ENCODE data around the gene CEP131. TPM values are rescaled to one million over a fixed set of nuclear protein-coding genes. Genes with fewer than 3 reads are reported as not detected.

Gene CEP131
- total RNA-seq, 1 experiment from 2014 or later: 20.2 TPM

DNA sequence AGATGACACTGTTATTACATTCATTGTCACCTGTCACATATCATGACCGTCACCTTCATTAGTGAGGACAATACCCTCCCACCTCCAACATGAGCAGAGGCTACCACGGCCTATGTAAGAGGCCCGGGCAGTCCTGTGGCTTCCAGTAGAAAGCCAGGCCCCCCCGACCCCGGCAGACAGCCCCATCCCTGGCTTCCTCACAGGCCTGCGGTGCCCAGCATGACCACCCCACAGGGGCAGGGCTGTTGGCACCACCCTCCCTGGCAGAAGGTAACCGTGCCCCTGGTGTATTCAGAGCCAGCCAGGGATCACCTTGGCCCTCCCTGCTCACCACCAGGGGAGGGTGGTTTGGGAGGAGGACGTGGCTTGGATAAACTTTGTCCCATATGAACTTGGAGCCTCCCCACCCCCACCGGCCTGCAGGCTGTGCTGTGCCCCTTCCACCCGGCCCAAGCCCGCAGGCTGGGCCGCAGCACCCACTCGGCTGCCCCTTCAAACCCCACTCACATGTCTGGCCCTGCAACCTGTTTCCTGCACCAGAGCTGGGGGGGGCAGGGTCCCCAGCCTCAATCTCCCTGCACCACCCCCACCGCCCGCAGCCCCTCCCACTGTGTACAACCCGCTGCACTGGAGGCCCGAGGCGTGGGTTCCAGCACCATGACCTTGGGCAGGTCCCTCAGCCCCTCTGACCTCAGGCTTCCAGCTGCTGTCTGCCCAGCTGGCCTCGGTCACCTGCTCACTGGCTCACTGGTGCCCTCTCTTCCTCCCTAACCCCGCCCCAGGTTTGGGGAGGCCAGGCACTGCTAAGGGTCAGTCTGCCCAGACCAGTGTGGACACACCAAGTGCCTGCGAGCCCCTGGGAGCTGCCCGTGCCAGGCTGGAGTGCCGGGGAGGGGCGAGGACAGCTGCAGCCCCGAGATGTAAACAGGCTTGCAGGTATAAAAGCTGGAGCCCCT lies 44.4 kb downstream of the CEP131 start:
- DNase-seq: no peak
- Histone ChIP-seq H3K36me3 (replicated peaks; ENCODE audit: control insufficient read depth, insufficient read depth, low read length) (no peaks in the 10 kb centered on the region), H3K27me3 (ENCODE audit: control insufficient read depth, insufficient read depth, low read length) (no peaks in the 10 kb centered on the region), H3K4me3 (ENCODE audit: insufficient read depth, low read depth, low read length) (no peak overlapping the region)

DNA sequence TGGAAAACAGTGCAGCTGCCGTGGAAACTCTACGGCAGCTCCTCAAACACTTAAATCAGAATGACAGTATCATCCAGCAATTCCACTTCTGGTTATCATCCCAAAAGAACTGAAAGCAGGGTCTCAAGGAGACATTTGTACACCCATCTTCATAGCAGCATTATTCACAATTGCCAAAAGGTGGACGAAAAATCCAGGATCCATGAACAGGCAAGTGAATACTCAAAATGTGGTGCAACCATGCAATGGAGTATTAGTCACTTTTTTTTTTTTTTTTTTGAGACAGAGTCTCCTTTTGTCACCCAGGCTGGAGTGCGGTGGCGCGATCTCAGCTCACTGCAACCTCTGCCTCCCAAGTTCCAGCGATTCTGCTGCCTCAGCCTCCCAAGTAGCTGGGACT lies 46.1 kb downstream of the CEP131 start:
- Histone ChIP-seq H3K36me3 (replicated peaks; ENCODE audit: control insufficient read depth, insufficient read depth, low read length) (no peaks in the 10 kb centered on the region), H3K4me3 (ENCODE audit: insufficient read depth, low read depth, low read length) (no peak overlapping the region), H3K27me3 (ENCODE audit: control insufficient read depth, insufficient read depth, low read length) (no peaks in the 10 kb centered on the region)
- no peak for DNase-seq

DNA sequence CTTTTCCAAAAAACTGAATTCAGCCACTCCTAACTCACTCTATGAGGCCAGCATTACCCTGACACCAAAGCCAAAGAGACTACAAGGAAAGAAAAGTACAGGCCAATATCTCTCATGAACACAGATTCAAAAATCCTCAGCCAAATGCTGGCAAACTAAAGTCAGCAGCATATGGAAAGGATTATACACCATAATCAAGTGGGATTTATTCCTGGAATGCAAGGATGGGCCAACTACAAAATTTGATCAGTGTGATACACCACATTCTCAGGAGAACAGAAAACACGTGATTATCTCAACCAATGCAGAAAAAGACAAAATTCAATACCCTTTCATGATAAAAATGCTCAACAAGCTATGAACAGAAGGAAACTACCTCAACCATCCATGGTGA lies 49.0 kb downstream of the CEP131 start:
- DNase-seq: no peak
- no peak overlapping the region for H3K4me3 ChIP-seq (ENCODE audit: insufficient read depth, low read depth, low read length)
- H3K36me3 ChIP-seq (replicated peaks; ENCODE audit: control insufficient read depth, insufficient read depth, low read length): no peaks in the 10 kb centered on the region
- no peaks in the 10 kb centered on the region for H3K27me3 ChIP-seq (ENCODE audit: control insufficient read depth, insufficient read depth, low read length)

DNA sequence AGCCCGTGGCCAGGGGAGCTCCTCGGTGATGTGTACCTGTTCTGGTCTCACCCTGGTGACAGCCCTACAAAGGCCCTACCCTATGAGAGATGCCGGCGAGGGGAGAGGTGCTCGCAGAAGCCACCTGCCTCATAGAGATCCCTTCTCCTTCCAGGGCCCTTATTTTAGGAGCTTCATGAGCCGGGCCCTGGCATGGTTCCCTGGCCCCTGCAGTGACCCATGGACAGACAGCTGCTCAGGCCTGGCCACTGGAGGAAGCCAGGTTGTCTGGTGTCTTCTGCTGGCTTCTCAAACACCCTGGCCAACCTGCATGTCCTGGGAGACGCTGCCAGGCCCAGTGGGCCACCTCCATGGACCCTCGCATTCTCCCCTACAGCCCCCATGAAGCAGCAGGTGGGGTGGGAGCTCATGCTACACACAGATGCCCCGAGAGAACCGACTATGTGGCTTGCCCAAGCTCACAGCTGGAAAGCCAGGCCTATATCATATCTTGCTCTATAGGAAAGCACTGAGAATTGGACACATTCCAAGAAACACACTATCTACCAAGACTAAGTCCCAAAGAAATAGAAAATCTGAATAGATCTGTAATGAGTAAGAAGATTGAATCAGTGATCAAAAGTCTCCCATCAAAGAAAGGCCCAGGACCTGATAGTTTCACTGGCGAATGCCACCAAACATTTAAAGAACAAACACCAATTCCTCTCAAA lies 49.6 kb downstream of the CEP131 start:
- no peak for DNase-seq
- Histone ChIP-seq H3K27me3 (ENCODE audit: control insufficient read depth, insufficient read depth, low read length) (no peaks in the 10 kb centered on the region), H3K4me3 (ENCODE audit: insufficient read depth, low read depth, low read length) (no peak overlapping the region)

DNA sequence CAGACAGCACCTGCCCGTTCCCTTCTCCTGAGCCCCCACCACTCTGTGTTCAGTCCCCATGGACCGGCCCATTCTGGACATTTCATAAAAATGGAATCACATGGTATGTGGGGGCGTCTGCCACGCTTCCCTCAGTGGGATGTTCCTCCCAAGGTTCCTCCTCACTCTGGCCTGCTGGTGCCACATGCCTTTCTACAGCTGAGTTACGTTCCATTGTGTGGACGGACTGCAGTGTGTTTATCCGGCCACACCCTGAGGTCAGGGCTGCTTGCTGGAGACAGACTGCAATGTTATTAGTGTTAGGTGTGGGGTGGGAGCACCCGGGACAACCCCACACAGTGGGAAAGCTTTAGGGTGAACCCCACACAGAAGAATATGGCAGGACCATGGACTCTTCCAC lies 50.8 kb downstream of the CEP131 start:
- Histone ChIP-seq H3K4me3 (ENCODE audit: insufficient read depth, low read depth, low read length) (no peak overlapping the region), H3K27me3 (ENCODE audit: control insufficient read depth, insufficient read depth, low read length) (no peaks in the 10 kb centered on the region), H3K36me3 (replicated peaks; ENCODE audit: control insufficient read depth, insufficient read depth, low read length) (no peaks in the 10 kb centered on the region)
- no peak for DNase-seq

More for the DNA sequence above, 49.6 kb downstream of the CEP131 start:
- no peaks in the 10 kb centered on the region for H3K36me3 ChIP-seq (replicated peaks; ENCODE audit: control insufficient read depth, insufficient read depth, low read length)

DNA sequence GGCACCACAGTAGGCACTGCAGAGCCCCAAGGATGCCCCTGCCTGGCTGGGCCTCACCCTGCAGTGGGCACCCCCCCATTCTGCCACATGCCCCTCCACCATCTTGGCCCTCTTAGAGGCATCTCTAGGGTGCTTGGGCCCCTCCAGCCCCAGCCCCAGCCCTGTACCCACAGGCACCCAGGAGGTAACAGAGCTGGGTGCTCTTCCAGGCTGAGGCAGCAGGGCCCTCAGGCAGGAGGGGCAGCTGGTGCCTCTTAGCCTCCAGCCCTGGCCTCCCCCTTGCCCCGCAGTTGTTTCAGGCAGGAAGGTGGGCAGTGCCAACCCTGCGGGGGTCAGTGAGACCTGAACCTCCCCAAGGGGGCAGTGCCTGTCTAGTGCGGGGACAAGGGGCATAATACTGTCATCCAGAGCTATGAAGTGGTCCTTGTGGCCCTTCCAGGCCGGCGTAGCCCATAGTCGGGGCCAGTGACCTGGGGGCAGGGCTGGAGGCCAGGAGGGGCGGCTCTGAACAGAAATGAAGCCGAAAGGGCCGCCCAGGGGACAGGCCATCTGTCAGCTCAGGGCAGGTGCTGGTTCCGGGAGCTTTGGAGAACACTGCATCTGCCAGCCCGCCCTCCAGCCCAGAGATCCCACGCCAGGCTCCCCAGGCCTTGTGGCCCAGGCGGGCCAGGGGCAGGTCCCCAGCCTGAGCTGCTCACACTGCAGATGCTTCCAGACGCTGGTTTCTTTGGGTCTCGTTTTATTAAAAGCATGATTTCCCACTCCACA lies 51.9 kb downstream of the CEP131 start:
- H3K27me3 ChIP-seq (ENCODE audit: control insufficient read depth, insufficient read depth, low read length): peaks cover 3% of the 10 kb centered on the region
- H3K4me3 ChIP-seq (ENCODE audit: insufficient read depth, low read depth, low read length): no peak overlapping the region
- DNase-seq: no peak
- no peaks in the 10 kb centered on the region for H3K36me3 ChIP-seq (replicated peaks; ENCODE audit: control insufficient read depth, insufficient read depth, low read length)

DNA sequence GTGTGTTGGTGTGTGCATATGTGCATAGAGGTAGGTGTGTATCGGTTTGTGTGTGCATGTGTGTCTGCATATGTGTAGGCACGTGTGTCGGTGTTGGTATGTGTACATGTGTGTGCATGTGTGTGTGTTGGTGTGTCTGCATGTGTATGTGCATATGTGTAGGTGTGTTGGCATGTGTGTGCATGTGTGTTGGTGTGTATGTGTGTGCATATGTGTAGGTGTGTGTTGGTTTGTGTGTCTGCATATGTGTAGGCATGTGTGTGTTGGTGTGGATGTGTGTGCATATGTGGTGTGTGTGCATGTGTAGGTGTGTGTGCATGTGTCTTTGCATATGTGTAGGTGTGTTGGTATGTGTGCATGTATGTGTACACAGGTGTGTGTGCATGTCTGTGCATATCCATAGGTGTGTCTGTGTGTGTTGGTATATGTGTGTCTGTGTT lies 52.9 kb downstream of the CEP131 start:
- Histone ChIP-seq H3K36me3 (replicated peaks; ENCODE audit: control insufficient read depth, insufficient read depth, low read length) (no peaks in the 10 kb centered on the region), H3K27me3 (ENCODE audit: control insufficient read depth, insufficient read depth, low read length) (peaks cover 4% of the 10 kb centered on the region), H3K4me3 (ENCODE audit: insufficient read depth, low read depth, low read length) (no peak overlapping the region)
- no peak for DNase-seq

DNA sequence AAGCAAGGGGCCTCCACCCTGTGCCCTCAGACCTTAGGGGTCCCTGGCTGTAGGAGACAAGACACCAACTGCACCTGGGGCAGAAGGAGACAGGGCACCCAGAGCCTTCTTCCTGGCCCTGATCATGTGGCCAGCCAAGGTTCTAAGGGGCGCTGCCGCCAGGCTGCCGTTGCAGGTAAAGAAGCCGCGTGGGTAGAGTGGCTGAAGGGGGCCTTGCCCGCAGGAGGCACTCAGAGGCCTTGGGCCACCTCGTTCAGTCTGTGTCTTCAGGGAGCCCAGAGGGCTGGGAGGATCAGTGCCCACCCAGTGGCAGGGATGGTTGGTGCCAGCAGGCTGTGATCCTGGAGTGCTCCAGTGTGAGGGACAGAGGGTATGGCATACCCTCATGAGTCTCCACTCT lies 55.1 kb downstream of the CEP131 start:
- no peak overlapping the region for H3K4me3 ChIP-seq (ENCODE audit: insufficient read depth, low read depth, low read length)

DNA sequence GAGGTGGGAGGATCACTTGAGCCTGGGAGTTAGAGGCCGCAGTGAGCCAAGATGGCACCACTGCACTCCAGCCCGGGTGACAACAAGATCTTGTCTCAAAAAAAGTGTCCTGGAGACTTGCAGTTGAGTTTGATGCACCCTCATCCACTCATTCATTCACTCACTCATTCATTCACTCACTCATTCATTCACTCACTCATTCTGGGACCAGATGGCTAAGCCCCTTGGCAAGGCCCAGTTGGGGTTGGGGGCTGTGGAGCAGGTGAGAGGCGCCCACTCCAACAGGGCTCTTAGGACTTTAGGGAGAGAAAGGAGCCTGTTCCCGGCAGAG lies 55.6 kb downstream of the CEP131 start:
- H3K27me3 ChIP-seq (ENCODE audit: control insufficient read depth, insufficient read depth, low read length): peaks cover 4% of the 10 kb centered on the region

More for the DNA sequence above, 55.1 kb downstream of the CEP131 start:
- H3K36me3 ChIP-seq (replicated peaks; ENCODE audit: control insufficient read depth, insufficient read depth, low read length): no peaks in the 10 kb centered on the region
- H3K27me3 ChIP-seq (ENCODE audit: control insufficient read depth, insufficient read depth, low read length): peaks cover 4% of the 10 kb centered on the region
- no peak for DNase-seq

DNA sequence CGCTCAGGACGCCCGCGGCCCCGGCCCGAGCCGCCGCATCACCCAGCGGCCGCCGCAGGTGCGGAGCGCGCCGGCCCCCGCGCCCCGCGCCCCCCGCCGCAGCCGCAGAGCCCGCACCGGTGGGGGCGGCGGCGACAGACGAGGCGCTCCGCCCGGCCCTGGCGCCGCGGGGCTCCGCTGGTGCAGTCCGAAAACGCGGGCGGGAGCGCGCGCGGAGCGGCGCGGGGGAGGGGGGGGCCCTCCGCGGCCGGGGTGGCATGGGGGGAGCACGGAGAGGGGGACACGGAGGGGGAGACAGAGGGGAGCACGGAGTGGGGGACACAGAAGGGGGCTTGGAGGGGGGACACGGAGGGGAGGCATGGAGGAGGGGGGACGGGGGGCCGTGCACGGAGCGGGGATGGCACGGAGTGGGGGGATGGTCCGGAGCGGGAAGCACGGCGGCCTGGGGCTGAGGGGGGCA lies 56.7 kb downstream of the CEP131 start, which contains the start of gene AATK:
Gene AATK, minus strand, starts transcription at position 189 of the 460 bp plus-strand sequence. CDS start 229 bp downstream, outside the sequence.
- Histone ChIP-seq H3K36me3 (replicated peaks; ENCODE audit: control insufficient read depth, insufficient read depth, low read length) (no peaks in the 10 kb centered on the region), H3K27me3 (ENCODE audit: control insufficient read depth, insufficient read depth, low read length) (peaks cover 4% of the 10 kb centered on the region), H3K4me3 (ENCODE audit: insufficient read depth, low read depth, low read length) (peak within 1 kb of the TSS; percentile 40)
- DNase-seq: peak; percentile 92

More for the DNA sequence above, 55.6 kb downstream of the CEP131 start:
- Histone ChIP-seq H3K4me3 (ENCODE audit: insufficient read depth, low read depth, low read length) (no peak overlapping the region), H3K36me3 (replicated peaks; ENCODE audit: control insufficient read depth, insufficient read depth, low read length) (no peaks in the 10 kb centered on the region)
- no peak for DNase-seq

DNA sequence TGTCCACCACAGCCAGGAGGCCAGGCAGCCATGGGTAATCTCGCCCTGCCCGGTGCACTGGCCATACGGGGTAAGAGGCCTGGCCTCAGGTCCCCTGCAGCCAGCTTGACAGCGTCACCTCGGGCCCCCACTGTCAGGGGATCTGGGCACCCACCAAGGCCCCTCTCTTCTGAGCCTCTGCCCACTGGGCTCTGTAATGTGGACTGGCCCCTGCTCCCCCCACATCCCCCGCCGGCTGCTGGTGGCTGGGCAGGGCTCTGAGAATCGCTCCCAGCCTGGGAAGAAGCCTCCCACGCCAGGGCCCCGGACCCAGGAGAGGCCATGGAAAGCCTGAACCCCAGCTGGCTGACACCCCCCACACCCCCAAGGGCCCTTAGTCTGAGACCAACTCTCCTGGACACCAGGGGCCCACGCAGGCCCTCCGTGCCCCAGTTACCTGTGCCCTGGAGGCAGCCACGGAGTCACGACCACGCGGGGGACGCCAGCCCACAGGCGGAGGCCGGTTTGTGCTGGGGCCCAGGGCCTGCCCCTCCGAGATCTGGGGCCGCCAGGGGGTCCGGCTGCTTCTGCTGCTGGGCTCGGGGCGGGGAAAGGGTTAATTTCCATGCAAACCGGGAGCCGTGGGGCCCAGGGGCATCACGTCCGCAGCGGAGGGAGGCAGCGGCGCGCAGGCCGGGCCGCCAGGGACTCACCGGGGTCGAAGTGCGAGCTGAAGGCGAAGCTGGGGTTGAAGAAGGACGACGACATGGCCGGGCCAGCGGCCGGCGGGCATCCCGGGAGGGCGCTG lies 57.3 kb downstream of the CEP131 start, which contains the start of gene PVALEF:
Gene PVALEF, plus strand, starts transcription at position 262 of the 787 bp plus-strand sequence. CDS start 15,720 bp downstream, outside the sequence.
- Histone ChIP-seq H3K27me3 (ENCODE audit: control insufficient read depth, insufficient read depth, low read length) (peaks cover 4% of the 10 kb centered on the region), H3K36me3 (replicated peaks; ENCODE audit: control insufficient read depth, insufficient read depth, low read length) (no peaks in the 10 kb centered on the region), H3K4me3 (ENCODE audit: insufficient read depth, low read depth, low read length) (peak within 1 kb of the TSS; percentile 40)
- peak; percentile 92 for DNase-seq

DNA sequence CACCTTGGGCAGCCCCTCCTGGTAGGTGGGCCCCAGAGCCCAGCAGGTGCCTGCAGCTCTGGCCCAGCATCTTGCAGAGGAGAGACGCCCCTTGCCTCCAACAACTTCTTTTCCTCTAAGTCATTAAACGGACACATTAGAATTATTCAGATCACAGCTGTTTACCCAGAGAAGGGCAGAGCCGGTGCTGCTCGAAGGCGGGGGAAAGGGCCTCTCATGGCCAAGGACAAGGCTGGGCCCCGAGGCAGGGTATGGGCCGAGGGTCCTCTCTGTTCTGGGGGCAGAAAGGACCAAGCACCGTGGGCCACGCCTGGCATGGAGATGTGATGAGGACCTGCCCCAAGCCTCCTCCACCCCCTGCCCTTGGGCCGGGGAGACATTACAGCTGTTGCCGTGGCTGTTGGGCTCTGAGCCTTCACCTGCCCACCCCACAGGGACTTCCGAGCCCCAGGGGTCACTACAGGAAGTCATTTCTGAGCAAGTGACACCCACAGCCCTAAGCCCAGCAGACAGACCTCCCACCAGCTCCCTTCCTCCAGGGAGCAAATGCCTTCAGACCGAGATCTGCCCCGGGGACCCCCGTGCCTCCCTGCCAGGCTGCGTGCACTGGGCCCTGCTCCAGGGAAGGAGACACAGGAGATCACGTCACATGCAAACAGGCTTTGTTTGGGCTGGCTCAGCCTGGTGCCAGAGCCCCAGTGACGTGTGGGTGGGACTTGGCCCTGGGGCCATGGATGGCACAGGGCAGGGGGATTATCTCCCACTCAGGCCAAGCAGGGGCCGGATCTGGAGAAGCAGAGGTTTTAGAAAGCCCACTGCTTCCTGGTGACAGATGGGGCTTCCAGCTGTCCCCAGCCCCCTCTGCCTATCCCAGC lies 58.2 kb downstream of the CEP131 start:
- Histone ChIP-seq H3K36me3 (replicated peaks; ENCODE audit: control insufficient read depth, insufficient read depth, low read length) (no peaks in the 10 kb centered on the region), H3K27me3 (ENCODE audit: control insufficient read depth, insufficient read depth, low read length) (peaks cover 4% of the 10 kb centered on the region), H3K4me3 (ENCODE audit: insufficient read depth, low read depth, low read length) (no peak overlapping the region)
- no peak for DNase-seq

Data from H7 (cell line).